GM12892 (cell line): ENCODE measurements around the gene ZCWPW1.

Source experiments
- DNase-seq: peaks from one replicate; pipeline ENCODE4 v3.0.0; 2011; ENCODE audit not compliant: insufficient read length
- FAIRE-seq: peaks from 2 replicates; lab custom pipeline; 2011; peaks lifted over from hg19 to GRCh38; lab: Jason Lieb, UNC
- POLR2A ChIP-seq: IDR thresholded peaks from 2 replicates; pipeline ENCODE4 v1.6.1; 2011; ENCODE audit warnings: low read depth, low read length, control low read depth
- POLR2AphosphoS5 ChIP-seq: IDR thresholded peaks from 2 replicates; pipeline ENCODE4 v1.6.1; 2011; ENCODE audit warnings: low read depth, low read length, control low read depth
- TAF1 ChIP-seq: IDR thresholded peaks from 2 replicates; pipeline ENCODE4 v1.6.1; 2011; ENCODE audit warnings: low read depth, mild to moderate bottlenecking, control low read depth, low read length, borderline replicate concordance

Gene ZCWPW1

DNA sequence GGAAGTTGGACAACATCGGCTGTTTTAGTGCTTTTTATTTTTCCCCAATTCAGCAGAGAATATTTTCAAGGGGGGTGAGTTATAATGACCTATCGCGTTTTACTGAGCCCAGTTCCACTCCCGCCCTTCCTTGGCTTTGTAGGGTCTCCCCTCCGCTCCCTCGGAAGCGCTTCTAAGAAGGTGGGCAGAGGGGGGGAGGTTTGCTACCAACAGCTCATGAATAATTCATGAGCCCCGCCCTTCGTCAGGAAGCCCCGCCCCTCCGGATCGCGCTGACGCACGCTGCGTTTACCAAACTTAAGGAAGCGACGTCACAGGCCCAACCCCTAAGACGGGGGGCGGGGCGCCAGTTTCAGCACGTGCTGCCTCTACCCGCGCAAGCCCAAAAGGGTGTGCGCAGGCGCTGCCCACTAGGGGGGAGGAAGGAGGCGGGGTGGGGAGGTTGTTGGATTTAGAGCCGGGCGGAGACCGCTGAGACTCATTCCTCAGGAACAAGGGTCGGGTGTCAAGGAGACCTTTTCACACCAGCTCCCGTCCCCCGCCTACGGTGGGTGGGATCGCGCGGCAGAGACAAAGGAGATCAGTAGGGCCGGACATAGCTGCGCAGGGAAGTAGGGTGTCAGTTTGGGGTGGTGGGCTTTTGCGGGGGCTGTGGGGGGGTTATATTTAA, 599 bp upstream of the ZCWPW1 start:
- TF ChIP-seq TAF1 (no peak), POLR2A (peak; percentile 70; the same call in 1 of the 2 replicates), POLR2AphosphoS5 (peak; percentile 58; the same call in 1 of the 2 replicates)
- no peak for FAIRE-seq
- DNase-seq: peak; percentile 89

DNA sequence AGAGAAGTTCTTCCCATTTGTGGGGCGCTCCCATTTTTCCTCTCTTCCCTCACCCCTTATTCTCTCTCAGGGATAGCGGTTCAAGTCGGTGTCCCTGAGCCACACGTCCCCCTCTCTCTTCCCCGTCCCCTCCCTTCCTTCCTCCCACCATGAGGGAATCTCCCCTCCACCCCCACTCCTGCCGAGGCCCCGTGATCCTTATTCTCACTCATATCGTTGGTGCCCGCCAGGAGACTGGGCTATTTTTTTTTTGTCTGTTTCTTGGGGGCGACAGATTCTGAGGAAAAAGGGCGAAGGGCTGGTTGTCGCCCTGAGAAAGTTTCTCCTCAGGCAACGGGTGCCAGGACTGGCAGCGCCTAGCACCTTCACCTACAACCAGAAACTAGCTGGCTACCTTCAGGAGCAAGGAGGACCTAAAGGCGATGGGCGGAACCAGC, 723 bp downstream of the ZCWPW1 start:
- no peak for TF ChIP-seq POLR2A
- TF ChIP-seq POLR2AphosphoS5: no peak
- no peak for TF ChIP-seq TAF1
- DNase-seq (no peak), FAIRE-seq (no peak)

DNA sequence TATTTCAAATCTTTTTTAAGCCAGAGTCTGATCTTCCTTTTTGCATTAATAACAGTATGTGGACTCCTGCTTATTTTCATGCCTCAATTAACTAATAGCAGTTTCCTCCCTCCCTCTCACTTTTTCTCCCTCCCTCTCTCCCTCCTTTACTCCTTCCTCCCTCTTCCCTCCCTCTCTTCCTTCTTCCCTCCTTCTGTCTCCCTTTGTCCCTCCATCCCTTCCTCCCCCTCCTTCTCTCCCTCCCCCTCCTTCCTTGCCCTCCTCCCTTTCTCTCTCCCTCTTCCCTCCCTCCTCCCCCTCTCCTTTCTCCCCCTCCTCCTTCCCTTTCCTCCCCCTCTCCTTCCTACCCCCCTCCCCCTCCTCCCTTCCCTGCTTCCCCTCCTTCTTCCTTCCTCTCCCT, 2.0 kb downstream of the ZCWPW1 start:
- TF ChIP-seq POLR2AphosphoS5 (no peak), POLR2A (no peak)
- DNase-seq (no peak), FAIRE-seq (no peak)

DNA sequence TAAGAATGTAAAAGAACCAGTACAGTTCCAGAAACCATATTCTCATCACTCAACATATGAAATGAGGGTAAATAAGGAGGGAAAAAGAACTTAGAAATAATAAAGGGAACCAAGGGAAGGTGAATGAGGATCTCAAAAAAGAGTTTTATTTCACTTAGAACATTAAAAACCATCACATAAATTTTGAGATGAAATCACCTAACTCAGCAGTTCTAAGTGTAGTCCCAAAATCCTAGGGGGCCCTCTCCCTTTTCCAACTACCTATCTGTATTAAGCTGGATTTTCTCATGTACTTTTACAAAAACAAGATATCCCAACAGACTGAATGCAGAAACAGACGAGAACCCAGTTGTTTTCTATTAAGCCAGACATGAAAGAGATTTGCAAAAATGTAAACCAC, 3.2 kb downstream of the ZCWPW1 start:
- no peak for FAIRE-seq
- no peak for TF ChIP-seq POLR2A
- TF ChIP-seq TAF1: no peak
- TF ChIP-seq POLR2AphosphoS5: no peak
- no peak for DNase-seq

DNA sequence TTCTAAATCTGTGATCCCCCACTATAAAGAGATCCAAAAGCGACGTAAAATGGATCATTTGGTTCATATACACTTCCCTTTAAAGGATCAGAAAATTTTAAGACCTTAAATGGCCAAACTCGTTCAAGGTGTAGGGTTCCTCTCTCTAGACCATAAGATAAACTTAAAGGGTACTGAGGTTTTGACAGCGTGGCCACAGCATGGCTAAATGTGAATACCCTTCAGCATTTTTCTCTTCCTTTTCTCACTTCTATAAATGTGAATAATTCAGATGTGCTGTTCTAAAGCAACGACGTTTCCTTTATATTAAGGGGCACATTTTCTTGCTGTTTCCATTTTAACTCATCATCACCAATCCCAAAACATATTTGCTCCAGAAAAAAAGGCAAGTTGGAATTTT, 5.2 kb downstream of the ZCWPW1 start:
- TF ChIP-seq POLR2AphosphoS5: no peak
- TF ChIP-seq POLR2A: no peak
- no peak for TF ChIP-seq TAF1
- peak; percentile 24 for FAIRE-seq
- no peak for DNase-seq

DNA sequence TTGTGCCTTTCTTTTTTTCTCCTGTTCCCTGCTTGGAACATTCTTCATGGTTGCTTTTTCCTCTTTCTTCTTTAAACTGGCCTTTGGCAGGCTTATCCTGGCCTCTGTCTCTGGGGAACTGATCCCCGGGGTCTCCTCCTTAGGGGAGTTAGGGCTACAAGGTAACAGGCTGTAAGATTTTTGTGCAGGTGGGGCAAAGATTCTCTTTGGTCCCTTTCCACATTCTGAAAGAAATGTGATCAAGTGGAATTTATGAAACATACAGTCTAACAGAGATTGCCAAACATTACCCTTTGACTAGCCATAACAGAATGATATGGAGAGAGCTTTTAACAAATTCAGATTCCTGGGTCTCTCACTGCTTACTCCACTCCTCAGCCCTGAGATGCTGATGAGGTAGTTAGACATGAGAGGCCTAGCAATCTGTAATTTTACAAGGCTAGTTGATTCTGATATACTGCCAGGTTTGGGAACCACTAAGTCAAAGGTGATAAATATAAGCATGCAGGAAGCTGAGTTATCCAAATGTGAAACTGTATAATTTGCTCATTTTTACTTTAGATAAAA, 8.8 kb downstream of the ZCWPW1 start:
- TF ChIP-seq POLR2AphosphoS5 (no peak), POLR2A (no peak), TAF1 (no peak)
- DNase-seq (no peak), FAIRE-seq (no peak)

DNA sequence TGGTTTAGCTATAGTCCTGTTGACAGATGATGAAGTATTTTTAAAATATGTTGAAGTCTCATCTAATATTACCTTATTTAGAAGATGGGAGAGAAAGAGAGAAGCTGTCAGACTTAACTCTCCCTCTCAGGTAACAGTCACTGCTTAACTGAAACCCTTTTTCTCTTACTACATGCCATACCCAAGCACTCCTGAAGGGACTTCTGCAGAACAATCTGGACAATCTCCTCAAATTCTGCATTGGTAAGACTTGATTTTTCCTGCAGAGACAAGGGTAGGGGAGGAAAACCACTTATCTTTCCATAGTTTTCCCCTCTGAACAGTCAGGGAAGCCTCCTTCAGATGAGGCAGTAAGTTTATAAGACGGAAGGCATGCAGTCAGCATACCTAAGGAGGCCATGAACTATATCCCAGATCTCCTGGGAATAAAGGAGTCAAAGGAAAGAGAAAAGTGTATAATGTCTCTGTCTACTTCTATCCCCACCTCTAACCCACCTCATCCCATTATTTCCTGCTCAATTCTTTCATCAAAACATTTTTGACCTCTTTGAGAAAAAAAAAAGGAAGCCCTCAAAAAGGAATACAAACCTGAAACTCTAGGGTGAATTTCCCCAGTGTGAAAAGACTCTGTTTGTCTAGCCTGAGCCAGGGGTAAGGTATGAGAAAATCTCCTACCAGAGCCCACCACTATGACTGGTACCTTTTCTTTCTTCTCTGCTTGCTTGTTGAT, 9.4 kb downstream of the ZCWPW1 start:
- TF ChIP-seq TAF1: no peak
- no peak for TF ChIP-seq POLR2A
- TF ChIP-seq POLR2AphosphoS5: no peak
- no peak for DNase-seq
- FAIRE-seq: no peak

DNA sequence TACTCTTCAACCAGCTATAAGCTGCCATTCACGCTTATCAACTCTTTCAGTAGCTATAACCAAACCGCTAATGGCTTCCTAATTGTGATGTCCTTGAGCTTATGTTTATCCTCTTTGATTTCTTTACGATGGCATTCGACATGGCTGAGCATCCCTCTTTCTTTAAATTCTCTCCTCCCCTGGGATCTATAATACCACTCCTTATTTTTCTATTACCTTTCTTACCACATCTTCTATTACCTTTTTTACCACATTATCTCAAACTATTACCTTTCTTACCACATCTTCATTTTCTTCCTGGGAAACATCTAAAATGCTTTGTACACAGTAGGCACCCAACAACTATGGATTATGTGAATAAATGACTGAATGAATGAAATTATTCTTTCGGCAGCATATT, 13.1 kb downstream of the ZCWPW1 start:
- DNase-seq (no peak), FAIRE-seq (no peak)
- TF ChIP-seq POLR2A (no peak), POLR2AphosphoS5 (no peak), TAF1 (no peak)

DNA sequence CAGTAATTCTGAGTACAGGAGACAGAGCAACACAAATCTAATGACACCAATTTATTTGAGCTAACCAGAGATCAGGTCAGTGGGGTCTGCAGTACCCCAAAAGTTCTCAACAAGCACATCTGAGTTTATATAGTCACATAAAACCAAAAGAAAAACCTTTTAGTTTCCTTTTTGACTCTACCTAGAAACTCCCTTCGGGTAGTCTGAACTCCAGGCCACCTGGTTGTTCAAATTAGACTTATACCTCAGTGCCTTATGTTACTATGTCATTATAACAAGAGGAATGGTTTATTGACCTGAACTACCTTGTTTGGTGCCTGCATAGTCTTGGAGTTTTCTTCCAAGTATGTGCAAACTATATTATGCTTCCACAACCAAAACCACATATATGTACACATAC, 14.6 kb downstream of the ZCWPW1 start:
- no peak for FAIRE-seq
- no peak for DNase-seq
- TF ChIP-seq POLR2AphosphoS5: no peak
- TF ChIP-seq POLR2A: no peak
- TF ChIP-seq TAF1: no peak

DNA sequence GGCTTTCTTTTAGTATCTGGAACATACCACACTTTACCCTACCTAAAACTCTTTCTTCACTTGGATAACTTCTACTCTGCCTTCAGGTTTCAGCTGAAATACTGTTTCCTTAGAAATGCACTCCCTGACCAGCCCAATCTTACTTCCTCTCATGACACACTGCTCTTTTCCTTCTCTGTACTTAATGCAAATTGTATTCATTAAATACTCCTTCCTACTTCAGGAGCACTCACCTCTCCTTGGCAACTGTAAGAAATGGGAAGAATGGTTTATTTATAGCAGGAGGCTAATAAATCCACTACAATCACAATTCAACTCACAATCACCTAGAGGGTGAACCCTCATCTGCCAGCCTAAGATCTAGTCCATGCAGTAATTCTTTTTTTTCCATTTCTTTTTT, 15.2 kb downstream of the ZCWPW1 start:
- no peak for TF ChIP-seq POLR2A
- no peak for TF ChIP-seq POLR2AphosphoS5
- no peak for TF ChIP-seq TAF1
- DNase-seq: no peak
- FAIRE-seq: no peak

DNA sequence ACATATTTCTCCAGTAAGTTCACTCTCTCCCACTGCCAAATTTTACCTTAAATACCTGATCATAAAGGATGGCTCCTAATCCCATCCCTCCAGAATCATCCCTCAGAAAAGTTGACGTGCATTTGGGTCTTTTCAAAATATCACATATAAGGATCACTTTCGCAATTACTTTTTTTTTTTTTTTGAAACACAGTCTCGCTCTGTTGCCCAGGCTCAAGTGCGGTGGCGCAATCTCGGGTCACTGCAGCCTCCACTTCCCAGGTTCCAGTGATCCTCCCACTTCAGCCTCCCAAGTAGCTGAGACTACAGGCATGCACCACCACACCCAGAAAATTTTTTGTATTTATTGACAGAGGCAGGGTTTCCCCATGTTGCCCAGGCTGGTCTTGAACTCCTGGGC, 17.4 kb downstream of the ZCWPW1 start:
- DNase-seq: no peak
- TF ChIP-seq POLR2AphosphoS5: no peak
- no peak for TF ChIP-seq POLR2A
- no peak for TF ChIP-seq TAF1
- FAIRE-seq: no peak
